ENCODE measurements around the gene DUSP9. TPM values are rescaled to one million over a fixed set of nuclear protein-coding genes. Genes with fewer than 3 reads are reported as not detected.

Gene DUSP9, protein sequence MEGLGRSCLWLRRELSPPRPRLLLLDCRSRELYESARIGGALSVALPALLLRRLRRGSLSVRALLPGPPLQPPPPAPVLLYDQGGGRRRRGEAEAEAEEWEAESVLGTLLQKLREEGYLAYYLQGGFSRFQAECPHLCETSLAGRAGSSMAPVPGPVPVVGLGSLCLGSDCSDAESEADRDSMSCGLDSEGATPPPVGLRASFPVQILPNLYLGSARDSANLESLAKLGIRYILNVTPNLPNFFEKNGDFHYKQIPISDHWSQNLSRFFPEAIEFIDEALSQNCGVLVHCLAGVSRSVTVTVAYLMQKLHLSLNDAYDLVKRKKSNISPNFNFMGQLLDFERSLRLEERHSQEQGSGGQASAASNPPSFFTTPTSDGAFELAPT
- total RNA-seq, result not detected
- long read RNA-seq, result 0 reads

DNA sequence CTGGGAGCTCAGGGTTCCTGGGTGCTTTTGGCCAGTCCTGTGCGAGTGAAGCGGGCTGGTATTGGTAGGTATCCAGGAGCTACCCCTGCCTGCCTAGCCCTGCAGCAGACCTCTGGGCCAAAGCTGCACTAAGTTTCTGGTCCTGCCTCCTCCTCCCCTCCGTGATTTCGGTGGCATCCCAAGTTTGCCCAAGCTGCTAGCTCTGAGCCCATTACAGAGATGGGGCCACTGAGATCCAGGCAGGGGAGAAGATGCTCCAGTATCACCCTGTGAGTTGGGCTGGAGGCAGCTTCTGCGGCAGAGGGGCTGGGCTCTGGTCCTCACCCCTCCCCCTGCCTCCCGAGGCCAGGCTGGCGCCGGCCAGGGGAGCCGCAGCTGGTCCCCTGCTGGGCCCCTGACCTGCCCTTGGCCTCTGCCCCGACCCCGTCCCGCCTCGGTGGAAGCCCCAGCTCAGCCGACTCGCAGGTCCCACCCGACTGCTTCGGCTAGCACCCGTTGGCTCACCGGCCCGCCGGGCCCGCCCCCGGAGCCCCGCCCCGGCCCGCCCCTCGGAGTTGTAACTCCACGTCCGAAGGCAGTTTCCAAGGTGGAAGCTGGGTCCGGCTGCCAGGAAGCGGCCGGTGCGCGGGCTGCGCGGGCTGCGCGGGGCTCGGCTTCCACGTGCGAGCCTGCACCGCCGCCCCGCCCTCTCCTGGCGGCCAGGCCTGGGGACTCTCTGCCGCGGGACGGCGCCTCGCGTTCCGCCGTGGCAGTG is at the start of gene DUSP9:
Gene DUSP9 (plus strand): TSS at position 584 of the 754 bp plus-strand sequence. CDS start 751 bp downstream, outside the sequence.
- H3K9me3 ChIP-seq, result no peaks in the 10 kb centered on the region
- intact Hi-C loops (cut with DNase I), result no loop called here
- H3K4me3 ChIP-seq, result peak within 1 kb of the TSS; percentile 14
- peaks cover 5% of the 10 kb centered on the region for H3K4me1 ChIP-seq
- peak; percentile 56 for ATAC-seq
- TF ChIP-seq, protein P1, sequence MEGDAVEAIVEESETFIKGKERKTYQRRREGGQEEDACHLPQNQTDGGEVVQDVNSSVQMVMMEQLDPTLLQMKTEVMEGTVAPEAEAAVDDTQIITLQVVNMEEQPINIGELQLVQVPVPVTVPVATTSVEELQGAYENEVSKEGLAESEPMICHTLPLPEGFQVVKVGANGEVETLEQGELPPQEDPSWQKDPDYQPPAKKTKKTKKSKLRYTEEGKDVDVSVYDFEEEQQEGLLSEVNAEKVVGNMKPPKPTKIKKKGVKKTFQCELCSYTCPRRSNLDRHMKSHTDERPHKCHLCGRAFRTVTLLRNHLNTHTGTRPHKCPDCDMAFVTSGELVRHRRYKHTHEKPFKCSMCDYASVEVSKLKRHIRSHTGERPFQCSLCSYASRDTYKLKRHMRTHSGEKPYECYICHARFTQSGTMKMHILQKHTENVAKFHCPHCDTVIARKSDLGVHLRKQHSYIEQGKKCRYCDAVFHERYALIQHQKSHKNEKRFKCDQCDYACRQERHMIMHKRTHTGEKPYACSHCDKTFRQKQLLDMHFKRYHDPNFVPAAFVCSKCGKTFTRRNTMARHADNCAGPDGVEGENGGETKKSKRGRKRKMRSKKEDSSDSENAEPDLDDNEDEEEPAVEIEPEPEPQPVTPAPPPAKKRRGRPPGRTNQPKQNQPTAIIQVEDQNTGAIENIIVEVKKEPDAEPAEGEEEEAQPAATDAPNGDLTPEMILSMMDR (IDR thresholded peaks at IDR 0.05), result no peak
- H3K27me3 ChIP-seq, result peaks cover 10% of the 10 kb centered on the region
- DNase-seq, result peak; percentile 64
- no peak within 1 kb of the TSS for H3K27ac ChIP-seq
- H3K36me3 ChIP-seq, result no peaks in the 10 kb centered on the region

DNA sequence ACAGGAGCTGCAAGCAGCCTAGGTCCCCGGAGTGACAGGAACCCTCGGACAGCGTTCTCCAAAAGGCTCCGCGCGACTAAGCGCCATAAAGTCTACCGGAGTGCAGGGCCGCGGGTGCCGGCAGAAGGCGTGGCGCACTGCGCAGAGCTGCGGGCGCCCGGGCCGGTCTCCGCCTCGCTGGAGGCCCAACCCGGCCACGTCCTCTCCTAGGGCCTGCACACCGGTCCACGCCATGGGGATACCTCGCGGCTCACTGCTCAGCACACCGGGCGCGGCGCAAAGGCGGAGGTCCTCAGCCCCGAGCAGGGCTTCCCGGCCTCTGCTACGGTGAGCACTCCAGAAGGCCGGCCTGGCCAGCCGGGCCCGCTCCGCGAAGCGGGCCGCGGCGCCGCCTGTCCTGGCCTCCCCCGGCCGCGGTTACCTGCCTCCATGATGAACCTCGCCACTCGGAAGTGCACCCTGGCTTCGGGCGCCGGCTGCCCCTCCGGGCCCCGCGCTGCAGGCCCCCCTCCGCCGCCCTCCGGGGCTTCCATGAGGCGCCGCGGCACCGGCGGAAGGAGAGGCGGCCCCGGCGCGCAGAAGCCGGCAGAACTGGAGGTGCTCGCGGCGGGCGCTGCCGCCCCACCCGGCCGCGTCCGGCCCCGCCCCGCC is 48.3 kb upstream of the DUSP9 start, which contains the start of gene CCNQ:
Gene CCNQ (minus strand): TSS at position 599 of the 651 bp plus-strand sequence. CDS start 66 bp downstream, at position 533.
- peaks cover 8% of the 10 kb centered on the region for H3K4me1 ChIP-seq
- no peaks in the 10 kb centered on the region for H3K27me3 ChIP-seq
- DNase-seq (peak; percentile 71), ATAC-seq (peak; percentile 62)
- TF ChIP-seq, protein P1 (IDR thresholded peaks at IDR 0.05), result no peak
- no peaks in the 10 kb centered on the region for H3K36me3 ChIP-seq
- peak within 1 kb of the TSS; percentile 60 for H3K27ac ChIP-seq
- H3K4me3 ChIP-seq, result peak within 1 kb of the TSS; percentile 65
- intact Hi-C loops (cut with DNase I), result no loop called here
- no peaks in the 10 kb centered on the region for H3K9me3 ChIP-seq

DNA sequence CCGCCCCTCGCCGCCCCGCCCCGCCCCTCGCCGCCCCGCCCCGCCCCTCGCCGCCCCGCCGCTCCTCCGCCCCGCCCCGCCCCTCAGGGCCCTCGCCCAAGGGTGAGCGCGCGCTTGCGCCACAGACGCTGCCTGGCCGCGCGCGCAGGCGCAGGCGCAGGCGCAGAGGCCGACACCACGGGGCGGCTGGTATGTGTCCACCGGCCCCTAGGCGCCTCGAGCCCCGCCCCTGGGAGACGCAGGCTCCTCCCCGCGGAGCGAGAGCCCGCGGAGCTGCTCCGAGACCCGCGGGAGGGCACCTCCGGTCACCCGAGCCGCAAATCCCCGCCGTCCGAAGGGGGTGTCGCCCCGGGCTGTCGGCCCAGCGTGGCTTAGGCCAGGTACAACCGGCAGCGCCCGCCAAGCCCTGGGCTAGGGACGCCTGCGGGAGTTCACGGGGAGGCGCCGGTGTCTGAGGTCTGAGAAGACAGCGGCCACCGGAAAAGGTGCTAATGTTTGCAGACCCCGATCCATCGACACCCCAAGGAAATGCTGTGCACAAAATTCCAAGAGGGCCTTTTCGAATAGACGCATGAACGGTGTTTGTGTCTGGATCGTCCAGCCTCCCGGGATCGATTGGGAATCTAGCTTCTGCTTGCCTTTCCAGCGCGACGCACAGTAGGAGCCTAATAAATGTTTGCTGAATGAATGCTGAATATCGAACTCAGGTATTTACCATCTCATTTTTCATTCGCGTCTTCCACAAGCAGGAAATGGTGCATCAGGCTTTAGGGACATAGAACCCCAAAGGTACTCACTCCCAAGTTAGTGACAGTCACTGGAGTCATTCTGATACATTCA is 47.6 kb upstream of the DUSP9 start:
- H3K4me3 ChIP-seq, result peak overlapping the region; percentile 60
- no peaks in the 10 kb centered on the region for H3K36me3 ChIP-seq
- no peaks in the 10 kb centered on the region for H3K27me3 ChIP-seq
- DNase-seq, result peak; percentile 95
- peaks cover 8% of the 10 kb centered on the region for H3K4me1 ChIP-seq
- no peaks in the 10 kb centered on the region for H3K9me3 ChIP-seq
- H3K27ac ChIP-seq, result peak overlapping the region; percentile 47
- intact Hi-C loops (cut with DNase I), result no loop called here
- TF ChIP-seq, protein P1 (IDR thresholded peaks at IDR 0.05), result no peak
- ATAC-seq, result peak; percentile 96

DNA sequence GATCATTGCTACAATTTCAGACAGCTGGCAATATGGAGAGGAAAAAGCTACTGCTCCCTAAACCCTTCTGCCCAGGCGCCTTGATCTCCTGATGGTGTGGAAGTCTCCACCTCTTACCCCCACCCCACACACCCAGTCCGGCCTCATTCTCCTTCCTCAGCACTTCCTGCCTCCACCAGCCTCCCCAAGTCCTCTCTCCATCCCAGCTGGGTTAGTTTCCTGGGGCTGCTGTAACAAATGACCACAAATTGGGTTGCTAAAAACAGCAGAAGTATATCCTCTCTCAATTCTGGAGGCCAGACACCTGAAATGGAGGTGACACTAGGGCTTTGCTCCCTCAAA is 47.0 kb upstream of the DUSP9 start:
- no peaks in the 10 kb centered on the region for H3K27me3 ChIP-seq
- DNase-seq (no peak), ATAC-seq (no peak)
- intact Hi-C loops (cut with DNase I), result no loop called here
- no peak overlapping the region for H3K27ac ChIP-seq
- H3K36me3 ChIP-seq, result no peaks in the 10 kb centered on the region
- H3K9me3 ChIP-seq, result no peaks in the 10 kb centered on the region
- TF ChIP-seq, protein P1 (IDR thresholded peaks at IDR 0.05), result no peak
- peak overlapping the region; percentile 60 for H3K4me3 ChIP-seq
- H3K4me1 ChIP-seq, result peaks cover 8% of the 10 kb centered on the region

DNA sequence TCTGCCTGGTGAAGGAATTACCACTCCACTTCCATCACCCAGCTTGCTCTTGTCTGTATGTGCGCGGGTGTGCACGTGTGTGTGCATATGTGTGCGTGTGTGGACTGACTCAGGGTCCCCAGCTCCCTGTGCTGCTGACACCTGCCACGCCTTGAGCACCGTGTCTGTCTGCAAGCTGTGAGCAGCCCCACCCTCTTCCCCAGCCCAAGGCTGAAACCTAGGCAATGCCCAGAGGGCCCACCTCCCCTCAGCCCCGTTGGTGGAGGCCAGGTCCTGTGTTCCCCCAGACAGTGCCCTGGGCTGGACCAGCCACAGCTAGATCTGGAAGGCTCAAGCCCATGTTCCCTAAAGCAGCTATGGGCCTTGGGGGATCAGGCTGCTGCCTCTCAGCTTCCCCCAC is 46.1 kb upstream of the DUSP9 start:
- H3K27me3 ChIP-seq, result no peaks in the 10 kb centered on the region
- ATAC-seq (no peak), DNase-seq (no peak)
- no peak overlapping the region for H3K4me3 ChIP-seq
- intact Hi-C loops (cut with DNase I), result no loop called here
- no peaks in the 10 kb centered on the region for H3K9me3 ChIP-seq
- no peaks in the 10 kb centered on the region for H3K36me3 ChIP-seq
- H3K27ac ChIP-seq, result no peak overlapping the region
- peaks cover 8% of the 10 kb centered on the region for H3K4me1 ChIP-seq
- TF ChIP-seq, protein P1 (IDR thresholded peaks at IDR 0.05), result no peak
